A673 (cell line): Measurements from ENCODE around the gene MS4A18.

Source experiments
- CTCF ChIP-seq: fragments of 300-800, 200-600 bp; sonication (generic); conservative IDR thresholded peaks from 2 replicates; pipeline ENCODE4 v1.5.1; 2017; ENCODE audit warnings: low read depth, mild to moderate bottlenecking, antibody characterized with exemption, low read length, moderate library complexity, mixed read lengths
- EZH2 ChIP-seq: fragments of 200-600 bp; sonication (generic); IDR thresholded peaks from 2 replicates; pipeline ENCODE4 v1.6.1; 2017; ENCODE audit warnings: borderline replicate concordance, low read depth, mild to moderate bottlenecking, mixed read lengths, antibody characterized with exemption, low read length; ENCODE audit not compliant: poor library complexity, severe bottlenecking

GRCh38 chr11:60711276-60711675, 13.2 kb upstream of the MS4A18 start:
- TF ChIP-seq CTCF (no peak), EZH2 (no peak)
